GM12801 (cell line): Measurements from ENCODE around the gene POMGNT1.

Source experiments
- CTCF ChIP-seq: IDR thresholded peaks from one replicate; pipeline ENCODE4 v1.5.1; 2011; ENCODE audit warnings: control low read depth; ENCODE audit not compliant: insufficient read length; ENCODE audit errors: extremely low read depth

Gene POMGNT1

GRCh38 chr1:46153228-46153627 is 45.0 kb downstream of the POMGNT1 start:
- no peak for TF ChIP-seq CTCF

GRCh38 chr1:46152016-46152415 is 46.2 kb downstream of the POMGNT1 start:
- TF ChIP-seq CTCF: no peak

- no peak for TF ChIP-seq CTCF
Observed at GRCh38 chr1:46150085-46150484, 48.1 kb downstream of the POMGNT1 start.

- TF ChIP-seq CTCF: no peak
Observed at GRCh38 chr1:46148318-46148717, 49.9 kb downstream of the POMGNT1 start.
